ENCODE measurements around the gene CEP112.

- TF ChIP-seq CTCF (IDR thresholded peaks at IDR 0.05 in 2 of 3, conservative IDR thresholded peaks at IDR 0.05 in 1 of 3; ENCODE audit: control insufficient read depth in 2 of 3, extremely low read depth in 1 of 3, insufficient read depth in 1 of 3, low read depth in 3 of 3, low read length in 3 of 3) (no peak), SPI1 (IDR thresholded peaks at IDR 0.05; ENCODE audit: borderline replicate concordance, insufficient read depth, low read depth, low read length) (no peak), SUZ12 (IDR thresholded peaks at IDR 0.05; ENCODE audit: unreplicated experiment) (no peak), FOS (IDR thresholded peaks at IDR 0.05; ENCODE audit: borderline replicate concordance, extremely low read depth, insufficient read length) (no peak), ATF2 (IDR thresholded peaks at IDR 0.05; ENCODE audit: low read length) (no peak), POU2F2 (IDR thresholded peaks at IDR 0.05; ENCODE audit: borderline replicate concordance, low read depth, low read length) (no peak), EZH2 (IDR thresholded peaks at IDR 0.05; ENCODE audit: borderline replicate concordance, control insufficient read depth, low read depth, low read length) (no peak)
These were observed 432.4 kb downstream of the CEP112 start for GRCh38 chr17:65759532-65759931.

Measured in GM12878 (cell line).